CD4-positive, alpha-beta T cell treated with Interleukin-21 for 1 hour (primary cell): ENCODE results near the gene WDR44.
"Not testable (repeated sequence)": the region's sequence is repeated elsewhere in the genome, so short reads cannot be mapped to it uniquely, and the experiment has no call there.

Source experiments
- DNase-seq: peaks from one replicate; pipeline ENCODE4 v3.0.0-alpha.2; 2020

Gene WDR44

GRCh38 chrX:118486693-118487092 lies 140.8 kb downstream of the WDR44 start:
- not testable (repeated sequence) for DNase-seq

GRCh38 chrX:118493016-118493415 lies 147.1 kb downstream of the WDR44 start:
- DNase-seq = no peak

GRCh38 chrX:118493653-118494297 lies 147.9 kb downstream of the WDR44 start:
- DNase-seq = no peak

GRCh38 chrX:118495061-118495921 lies 149.4 kb downstream of the WDR44 start, which contains the start of gene DOCK11:
Gene DOCK11, plus strand, starts transcription at chrX:118495815. Its CDS starts 157 bp downstream, at chrX:118495972.
- DNase-seq = peak; percentile 87

- peak; percentile 87 for DNase-seq
These were observed 150.3 kb downstream of the WDR44 start for GRCh38 chrX:118495958-118496762.

GRCh38 chrX:118496763-118497079 lies 150.8 kb downstream of the WDR44 start:
- DNase-seq = no peak

- DNase-seq = peak; percentile 54
These were observed 151.4 kb downstream of the WDR44 start for GRCh38 chrX:118497180-118497818.

GRCh38 chrX:118498351-118498750 lies 152.4 kb downstream of the WDR44 start:
- no peak for DNase-seq

- DNase-seq = no peak
These were observed 152.8 kb downstream of the WDR44 start for GRCh38 chrX:118498755-118499154.

- DNase-seq = no peak
These were observed 153.4 kb downstream of the WDR44 start for GRCh38 chrX:118499295-118499694.
